GM12878 (cell line): ENCODE data around the gene INTS6L.

ENCODE experiments used
- BHLHE40 ChIP-seq, 2 experiments: fragments of 450-650 bp in 1 of 2; IDR thresholded peaks; 2 replicates each; pipeline ENCODE4 v1.6.1; 2011 to 2017; ENCODE audit warnings: low read depth in 2 of 2, borderline replicate concordance in 1 of 2, improper control_type of control experiment in 1 of 2, low read length in 1 of 2, mild to moderate bottlenecking in 1 of 2
- CREM ChIP-seq: IDR thresholded peaks from 2 replicates; pipeline ENCODE4 v1.6.1; 2014; ENCODE audit warnings: antibody characterized with exemption, low read depth
- ETV6 ChIP-seq, 2 experiments: fragments of 450-650 bp in 1 of 2; IDR thresholded peaks in 1 of 2; conservative IDR thresholded peaks in 1 of 2; 2 replicates each; pipeline ENCODE4 v1.6.1; 2014; ENCODE audit warnings: antibody characterized with exemption in 1 of 2, borderline replicate concordance in 1 of 2, low read depth in 1 of 2, mild to moderate bottlenecking in 1 of 2, moderate library complexity in 1 of 2
- HDGF ChIP-seq: fragments of 450-650 bp; IDR thresholded peaks from 2 replicates; pipeline ENCODE4 v1.6.1; 2016; ENCODE audit warnings: antibody characterized with exemption
- LARP7 ChIP-seq: fragments of 450-650 bp; IDR thresholded peaks from 2 replicates; pipeline ENCODE4 v1.6.1; 2017; ENCODE audit warnings: mild to moderate bottlenecking
- PAX5 ChIP-seq: IDR thresholded peaks from 2 replicates; pipeline ENCODE4 v1.6.1; 2011; ENCODE audit warnings: low read depth, low read length, borderline replicate concordance
- POLR2A ChIP-seq: IDR thresholded peaks from 2 replicates; pipeline ENCODE4 v1.6.1; 2011; ENCODE audit warnings: low read depth, mild to moderate bottlenecking, low read length
- RELA ChIP-seq: fragments of 450-650 bp; IDR thresholded peaks from 2 replicates; pipeline ENCODE4 v1.8.0; 2014; ENCODE audit warnings: borderline replicate concordance; ENCODE audit not compliant: partially characterized antibody
- SUZ12 ChIP-seq: fragments of 200-600 bp; sonication (generic); IDR thresholded peaks from one replicate; pipeline ENCODE4 v1.6.1; 2018; ENCODE audit warnings: antibody characterized with exemption, mild to moderate bottlenecking; ENCODE audit not compliant: unreplicated experiment
- TCF12 ChIP-seq: IDR thresholded peaks from 2 replicates; pipeline ENCODE4 v1.6.1; 2011; ENCODE audit warnings: low read depth, mild to moderate bottlenecking, low read length
- YY1 ChIP-seq: IDR thresholded peaks from 2 replicates; pipeline ENCODE4 v1.6.1; 2011; ENCODE audit warnings: low read depth, mild to moderate bottlenecking, low read length
- TF ChIP-seq, protein P1 (sequence below), 3 experiments: IDR thresholded peaks in 2 of 3; conservative IDR thresholded peaks in 1 of 3; 2 replicates each; pipeline ENCODE4 v1.5.1; 2011; ENCODE audit warnings: low read depth in 3 of 3, low read length in 3 of 3, mild to moderate bottlenecking in 3 of 3, control low read depth in 2 of 3, moderate library complexity in 2 of 3, inconsistent platforms in 1 of 3, mixed read lengths in 1 of 3; ENCODE audit not compliant: control insufficient read depth in 2 of 3, insufficient read depth in 1 of 3; ENCODE audit errors: extremely low read depth in 1 of 3
- TF ChIP-seq, protein P2 (sequence below): fragments of 450-650 bp; IDR thresholded peaks from 2 replicates; pipeline ENCODE4 v1.6.1; 2016; ENCODE audit warnings: mild to moderate bottlenecking

DNA sequence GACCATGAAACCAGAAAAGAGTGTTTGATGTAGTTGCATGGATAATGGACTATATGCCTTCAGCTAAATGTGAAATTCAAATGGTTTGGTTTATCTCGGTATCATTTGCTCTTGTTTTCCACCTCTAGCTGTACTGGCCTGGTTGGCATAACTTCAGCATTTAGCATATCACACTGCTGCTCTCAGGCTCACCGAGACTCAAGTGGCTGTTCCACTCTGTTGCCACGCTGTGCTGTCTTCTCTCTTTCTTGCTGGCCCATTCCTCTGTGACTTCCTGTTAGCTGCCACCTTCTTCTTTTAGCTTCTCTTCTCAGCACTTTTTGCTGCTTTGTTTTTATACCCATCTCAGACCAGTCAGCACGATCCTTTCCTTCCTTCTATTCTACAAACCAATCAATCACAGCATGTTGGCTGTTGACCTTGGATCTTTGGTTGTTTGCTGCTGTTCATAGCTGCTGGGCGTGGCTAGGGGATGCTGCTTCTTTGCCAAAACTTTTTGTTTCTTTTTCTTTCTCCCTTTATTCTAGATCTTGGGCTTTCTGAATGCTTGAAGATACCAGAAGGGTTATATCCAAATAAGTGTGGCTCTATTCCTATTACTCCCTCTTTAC lies 24.0 kb downstream of the INTS6L start:
- TF ChIP-seq POLR2A (no peak), TCF12 (no peak), BHLHE40 (IDR thresholded peaks at IDR 0.05; ENCODE audit: borderline replicate concordance in 1 of 2, low read depth in 2 of 2, low read length in 1 of 2) (no peak), SUZ12 (no peak), HDGF (no peak), RELA (no peak), LARP7 (no peak), PAX5 (no peak), ETV6 (conservative IDR thresholded peaks at IDR 0.05 in 1 of 2, IDR thresholded peaks at IDR 0.05 in 1 of 2; ENCODE audit: borderline replicate concordance in 1 of 2, low read depth in 1 of 2) (no peak), YY1 (no peak), CREM (no peak)
- TF ChIP-seq, protein P1, sequence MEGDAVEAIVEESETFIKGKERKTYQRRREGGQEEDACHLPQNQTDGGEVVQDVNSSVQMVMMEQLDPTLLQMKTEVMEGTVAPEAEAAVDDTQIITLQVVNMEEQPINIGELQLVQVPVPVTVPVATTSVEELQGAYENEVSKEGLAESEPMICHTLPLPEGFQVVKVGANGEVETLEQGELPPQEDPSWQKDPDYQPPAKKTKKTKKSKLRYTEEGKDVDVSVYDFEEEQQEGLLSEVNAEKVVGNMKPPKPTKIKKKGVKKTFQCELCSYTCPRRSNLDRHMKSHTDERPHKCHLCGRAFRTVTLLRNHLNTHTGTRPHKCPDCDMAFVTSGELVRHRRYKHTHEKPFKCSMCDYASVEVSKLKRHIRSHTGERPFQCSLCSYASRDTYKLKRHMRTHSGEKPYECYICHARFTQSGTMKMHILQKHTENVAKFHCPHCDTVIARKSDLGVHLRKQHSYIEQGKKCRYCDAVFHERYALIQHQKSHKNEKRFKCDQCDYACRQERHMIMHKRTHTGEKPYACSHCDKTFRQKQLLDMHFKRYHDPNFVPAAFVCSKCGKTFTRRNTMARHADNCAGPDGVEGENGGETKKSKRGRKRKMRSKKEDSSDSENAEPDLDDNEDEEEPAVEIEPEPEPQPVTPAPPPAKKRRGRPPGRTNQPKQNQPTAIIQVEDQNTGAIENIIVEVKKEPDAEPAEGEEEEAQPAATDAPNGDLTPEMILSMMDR (IDR thresholded peaks at IDR 0.05 in 2 of 3, conservative IDR thresholded peaks at IDR 0.05 in 1 of 3; ENCODE audit: control insufficient read depth in 2 of 3, extremely low read depth in 1 of 3, insufficient read depth in 1 of 3, low read depth in 3 of 3, low read length in 3 of 3): no peak
- TF ChIP-seq, protein P2, sequence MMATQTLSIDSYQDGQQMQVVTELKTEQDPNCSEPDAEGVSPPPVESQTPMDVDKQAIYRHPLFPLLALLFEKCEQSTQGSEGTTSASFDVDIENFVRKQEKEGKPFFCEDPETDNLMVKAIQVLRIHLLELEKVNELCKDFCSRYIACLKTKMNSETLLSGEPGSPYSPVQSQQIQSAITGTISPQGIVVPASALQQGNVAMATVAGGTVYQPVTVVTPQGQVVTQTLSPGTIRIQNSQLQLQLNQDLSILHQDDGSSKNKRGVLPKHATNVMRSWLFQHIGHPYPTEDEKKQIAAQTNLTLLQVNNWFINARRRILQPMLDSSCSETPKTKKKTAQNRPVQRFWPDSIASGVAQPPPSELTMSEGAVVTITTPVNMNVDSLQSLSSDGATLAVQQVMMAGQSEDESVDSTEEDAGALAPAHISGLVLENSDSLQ: no peak
